ENCODE measurements around the gene RASL11A.

DNA sequence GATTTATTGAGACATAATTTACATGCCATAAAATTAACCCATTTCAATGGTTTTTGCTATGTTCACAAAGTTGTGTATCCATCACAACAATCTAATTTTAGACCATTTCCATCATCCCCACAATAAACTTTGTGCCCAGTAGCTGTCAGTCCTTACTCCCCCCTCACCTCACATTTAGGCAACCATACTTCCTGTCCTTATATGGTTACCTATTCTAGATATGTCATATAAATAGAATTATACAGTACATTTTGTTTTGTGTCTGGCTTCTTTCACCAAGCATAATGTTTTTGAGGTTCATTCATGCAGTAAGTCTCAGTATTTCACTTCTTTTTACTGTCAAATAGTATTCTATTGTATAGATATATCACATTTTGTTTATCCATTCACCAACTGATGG, 42.5 kb upstream of the RASL11A start:
- TF ChIP-seq, protein P1, sequence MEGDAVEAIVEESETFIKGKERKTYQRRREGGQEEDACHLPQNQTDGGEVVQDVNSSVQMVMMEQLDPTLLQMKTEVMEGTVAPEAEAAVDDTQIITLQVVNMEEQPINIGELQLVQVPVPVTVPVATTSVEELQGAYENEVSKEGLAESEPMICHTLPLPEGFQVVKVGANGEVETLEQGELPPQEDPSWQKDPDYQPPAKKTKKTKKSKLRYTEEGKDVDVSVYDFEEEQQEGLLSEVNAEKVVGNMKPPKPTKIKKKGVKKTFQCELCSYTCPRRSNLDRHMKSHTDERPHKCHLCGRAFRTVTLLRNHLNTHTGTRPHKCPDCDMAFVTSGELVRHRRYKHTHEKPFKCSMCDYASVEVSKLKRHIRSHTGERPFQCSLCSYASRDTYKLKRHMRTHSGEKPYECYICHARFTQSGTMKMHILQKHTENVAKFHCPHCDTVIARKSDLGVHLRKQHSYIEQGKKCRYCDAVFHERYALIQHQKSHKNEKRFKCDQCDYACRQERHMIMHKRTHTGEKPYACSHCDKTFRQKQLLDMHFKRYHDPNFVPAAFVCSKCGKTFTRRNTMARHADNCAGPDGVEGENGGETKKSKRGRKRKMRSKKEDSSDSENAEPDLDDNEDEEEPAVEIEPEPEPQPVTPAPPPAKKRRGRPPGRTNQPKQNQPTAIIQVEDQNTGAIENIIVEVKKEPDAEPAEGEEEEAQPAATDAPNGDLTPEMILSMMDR (IDR thresholded peaks at IDR 0.05), result no peak
- no peak for TF ChIP-seq POLR2A (IDR thresholded peaks at IDR 0.05)
